SH-SY5Y (cell line): ENCODE measurements around the gene RHEBL1.

Experiments used
- GATA2 ChIP-seq: IDR thresholded peaks from 2 replicates; pipeline ENCODE4 v1.6.1; 2011; ENCODE audit warnings: mild to moderate bottlenecking, low read depth, low read length
- GATA3 ChIP-seq: IDR thresholded peaks from 2 replicates; pipeline ENCODE4 v1.6.1; 2011; ENCODE audit warnings: low read depth, mild to moderate bottlenecking, low read length, moderate library complexity

DNA sequence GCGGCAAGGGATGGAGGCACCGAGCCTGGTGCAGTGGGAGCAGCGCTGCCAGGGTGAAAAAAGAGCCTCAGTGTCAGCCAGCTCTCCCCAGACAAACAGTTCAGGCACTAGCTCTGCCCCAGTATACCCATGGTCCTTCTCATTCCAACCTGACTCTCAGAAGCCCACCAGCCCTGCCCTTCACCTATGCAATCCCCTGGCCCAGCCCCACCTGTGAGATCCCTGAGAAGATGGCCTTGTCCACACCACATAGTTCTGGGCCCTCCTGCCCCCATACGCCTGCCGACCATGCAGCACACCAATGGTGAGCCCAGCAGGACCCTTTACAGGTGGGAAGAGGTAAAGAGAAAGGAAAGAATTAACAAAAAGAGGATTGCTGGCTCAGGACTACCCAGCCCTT, 15.7 kb downstream of the RHEBL1 start:
- TF ChIP-seq GATA3 (no peak), GATA2 (no peak)
